Adipocyte (in vitro differentiated cells): ENCODE results near the gene NOC2L.

Experiments used
- DNase-seq: peaks from one replicate; pipeline ENCODE4 v3.0.0-alpha.2; 2015; ENCODE audit warnings: low read depth
- H3K27me3 ChIP-seq: replicated peaks from 2 replicates; pipeline ENCODE4 v1.7.0; 2013; ENCODE audit warnings: mild to moderate bottlenecking, low read length, moderate library complexity; ENCODE audit not compliant: control insufficient read depth, insufficient read depth
- H3K36me3 ChIP-seq: 2 replicates; pipeline ENCODE4 v1.7.0; 2013; ENCODE audit warnings: low read length, mild to moderate bottlenecking, moderate library complexity; ENCODE audit not compliant: control insufficient read depth, insufficient read depth, severe bottlenecking
- H3K4me1 ChIP-seq: 2 replicates; pipeline ENCODE4 v1.7.0; 2013; ENCODE audit warnings: mild to moderate bottlenecking, low read length, moderate library complexity; ENCODE audit not compliant: control insufficient read depth, insufficient read depth
- H3K4me3 ChIP-seq: 2 replicates; pipeline ENCODE4 v1.7.0; 2013; ENCODE audit warnings: mild to moderate bottlenecking, low read length, moderate library complexity
- H3K9ac ChIP-seq: 2 replicates; pipeline ENCODE4 v1.7.0; 2013; ENCODE audit warnings: mild to moderate bottlenecking, low read length, moderate library complexity
- H3K9me3 ChIP-seq: 2 replicates; pipeline ENCODE4 v1.7.0; 2013; ENCODE audit warnings: mild to moderate bottlenecking, low read length, moderate library complexity; ENCODE audit not compliant: control insufficient read depth

Gene NOC2L

DNA sequence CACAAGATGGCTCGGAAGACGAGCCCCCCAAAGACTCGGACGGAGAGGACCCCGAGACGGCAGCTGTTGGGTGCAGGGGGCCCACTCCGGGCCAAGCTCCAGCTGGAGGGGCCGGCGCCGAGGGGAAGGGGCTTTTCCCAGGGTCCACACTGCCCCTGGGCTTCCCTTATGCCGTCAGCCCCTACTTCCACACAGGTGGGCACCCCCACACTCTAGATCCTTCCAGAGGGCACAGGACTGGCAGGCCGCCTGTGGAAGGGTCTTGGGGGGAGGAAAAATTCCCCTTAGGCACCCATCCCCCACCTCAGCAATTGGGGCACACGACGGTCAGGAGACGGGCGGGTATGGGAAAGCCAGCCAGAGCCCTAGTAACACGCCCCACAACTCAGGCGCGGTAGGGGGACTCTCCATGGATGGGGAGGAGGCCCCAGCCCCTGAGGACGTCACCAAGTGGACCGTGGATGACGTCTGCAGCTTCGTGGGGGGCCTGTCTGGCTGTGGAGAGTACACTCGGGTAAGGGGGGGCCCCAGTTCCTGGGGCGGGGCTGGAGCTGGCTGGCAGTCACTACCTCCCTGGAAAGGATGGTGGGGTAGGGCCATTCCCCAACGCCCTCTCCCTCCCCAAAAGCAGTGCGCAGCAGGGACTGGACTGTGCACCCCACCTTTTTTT is 16.1 kb downstream of the NOC2L start:
- no peaks in the 10 kb centered on the region for H3K9me3 ChIP-seq
- peaks cover 22% of the 10 kb centered on the region for H3K36me3 ChIP-seq
- H3K4me3 ChIP-seq = peak overlapping the region; percentile 50
- H3K27me3 ChIP-seq = no peaks in the 10 kb centered on the region
- peaks cover 28% of the 10 kb centered on the region for H3K4me1 ChIP-seq
- DNase-seq = peak; percentile 33
- no peak overlapping the region for H3K9ac ChIP-seq

DNA sequence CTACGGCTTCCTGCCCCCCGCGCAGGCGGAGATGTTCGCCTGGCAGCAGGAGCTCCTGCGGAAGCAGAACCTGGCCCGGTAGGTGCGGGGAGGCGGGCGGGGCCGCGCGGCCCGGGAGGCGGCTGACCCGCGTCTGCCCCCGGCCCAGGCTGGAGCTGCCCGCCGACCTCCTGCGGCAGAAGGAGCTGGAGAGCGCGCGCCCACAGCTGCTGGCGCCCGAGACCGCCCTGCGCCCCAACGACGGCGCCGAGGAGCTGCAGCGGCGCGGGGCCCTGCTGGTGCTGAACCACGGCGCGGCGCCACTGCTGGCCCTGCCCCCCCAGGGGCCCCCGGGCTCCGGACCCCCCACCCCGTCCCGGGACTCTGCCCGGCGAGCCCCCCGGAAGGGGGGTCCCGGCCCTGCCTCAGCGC is 16.6 kb downstream of the NOC2L start:
- H3K36me3 ChIP-seq = peaks cover 16% of the 10 kb centered on the region
- no peaks in the 10 kb centered on the region for H3K27me3 ChIP-seq
- peak; percentile 23 for DNase-seq
- H3K9ac ChIP-seq = no peak overlapping the region
- peaks cover 28% of the 10 kb centered on the region for H3K4me1 ChIP-seq
- no peak overlapping the region for H3K4me3 ChIP-seq
- H3K9me3 ChIP-seq = no peaks in the 10 kb centered on the region

DNA sequence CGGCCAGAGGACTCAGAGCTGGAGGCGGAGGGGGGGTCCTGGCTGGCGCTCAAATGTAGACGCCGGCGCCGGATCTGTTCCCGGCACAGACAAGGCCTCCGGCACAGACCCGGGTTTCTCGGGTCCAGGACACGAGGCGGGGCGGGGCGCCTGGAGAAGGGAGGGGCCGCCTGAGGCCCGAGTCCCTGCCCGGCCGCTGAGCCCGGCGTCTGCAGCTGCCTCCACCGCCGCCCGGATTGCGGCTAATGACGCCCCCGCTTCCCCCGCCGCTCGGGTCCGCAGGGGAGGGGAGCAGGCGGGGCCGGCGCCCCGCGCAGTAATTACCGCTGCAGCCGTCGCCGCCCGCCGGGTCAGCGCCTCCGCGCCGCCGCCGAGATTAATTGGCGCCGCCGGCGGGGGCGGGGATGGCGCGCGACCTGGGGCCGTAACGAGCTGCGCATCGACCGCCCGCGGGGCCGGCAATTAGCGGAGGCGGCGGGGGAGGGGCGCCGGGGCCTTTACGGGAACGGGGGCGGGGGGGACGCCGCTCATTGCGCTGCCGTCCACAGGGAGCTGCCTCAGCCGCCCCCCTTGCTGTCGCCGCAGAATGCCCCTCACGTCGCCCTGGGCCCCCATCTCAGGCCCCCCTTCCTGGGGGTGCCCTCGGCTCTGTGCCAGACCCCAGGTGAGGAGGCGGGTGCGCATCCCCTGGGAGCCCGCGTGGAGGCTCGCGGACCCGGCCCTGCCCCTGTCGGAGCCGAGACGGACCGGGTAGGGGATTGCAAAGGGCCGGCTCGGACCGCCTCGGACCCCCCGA is 17.3 kb downstream of the NOC2L start:
- peak; percentile 91 for DNase-seq
- Histone ChIP-seq H3K9ac (peak overlapping the region; percentile 65), H3K36me3 (peaks cover 10% of the 10 kb centered on the region), H3K27me3 (no peaks in the 10 kb centered on the region), H3K9me3 (no peaks in the 10 kb centered on the region), H3K4me3 (no peak overlapping the region), H3K4me1 (peaks cover 28% of the 10 kb centered on the region)

DNA sequence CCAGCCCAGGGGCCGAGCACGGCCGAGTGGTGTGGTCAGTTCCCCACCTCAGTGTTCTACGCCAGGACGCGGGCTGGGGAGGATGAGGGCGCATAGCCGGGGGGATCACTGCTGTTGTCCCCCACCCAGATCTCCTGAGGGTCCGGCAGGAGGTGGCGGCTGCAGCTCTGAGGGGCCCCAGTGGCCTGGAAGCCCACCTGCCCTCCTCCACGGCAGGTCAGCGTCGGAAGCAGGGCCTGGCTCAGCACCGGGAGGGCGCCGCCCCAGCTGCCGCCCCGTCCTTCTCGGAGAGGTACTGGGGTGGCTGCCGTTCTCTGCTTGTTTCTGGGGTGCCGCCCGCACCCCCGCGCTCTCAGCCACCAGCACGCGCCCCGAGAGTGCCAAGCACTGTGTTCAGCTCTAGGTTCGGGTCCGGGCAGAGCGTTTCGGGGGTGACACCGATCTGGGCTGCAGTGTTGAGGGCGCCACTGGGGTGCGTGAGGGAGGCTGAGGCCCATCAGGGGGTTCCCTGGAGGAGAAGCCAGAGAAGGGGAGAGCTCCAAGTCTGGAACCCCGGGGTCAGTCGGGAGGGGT is 18.0 kb downstream of the NOC2L start:
- Histone ChIP-seq H3K36me3 (peaks cover 7% of the 10 kb centered on the region), H3K27me3 (no peaks in the 10 kb centered on the region), H3K4me3 (no peak overlapping the region), H3K9ac (peak overlapping the region; percentile 65), H3K4me1 (peaks cover 28% of the 10 kb centered on the region), H3K9me3 (no peaks in the 10 kb centered on the region)
- DNase-seq = no peak

DNA sequence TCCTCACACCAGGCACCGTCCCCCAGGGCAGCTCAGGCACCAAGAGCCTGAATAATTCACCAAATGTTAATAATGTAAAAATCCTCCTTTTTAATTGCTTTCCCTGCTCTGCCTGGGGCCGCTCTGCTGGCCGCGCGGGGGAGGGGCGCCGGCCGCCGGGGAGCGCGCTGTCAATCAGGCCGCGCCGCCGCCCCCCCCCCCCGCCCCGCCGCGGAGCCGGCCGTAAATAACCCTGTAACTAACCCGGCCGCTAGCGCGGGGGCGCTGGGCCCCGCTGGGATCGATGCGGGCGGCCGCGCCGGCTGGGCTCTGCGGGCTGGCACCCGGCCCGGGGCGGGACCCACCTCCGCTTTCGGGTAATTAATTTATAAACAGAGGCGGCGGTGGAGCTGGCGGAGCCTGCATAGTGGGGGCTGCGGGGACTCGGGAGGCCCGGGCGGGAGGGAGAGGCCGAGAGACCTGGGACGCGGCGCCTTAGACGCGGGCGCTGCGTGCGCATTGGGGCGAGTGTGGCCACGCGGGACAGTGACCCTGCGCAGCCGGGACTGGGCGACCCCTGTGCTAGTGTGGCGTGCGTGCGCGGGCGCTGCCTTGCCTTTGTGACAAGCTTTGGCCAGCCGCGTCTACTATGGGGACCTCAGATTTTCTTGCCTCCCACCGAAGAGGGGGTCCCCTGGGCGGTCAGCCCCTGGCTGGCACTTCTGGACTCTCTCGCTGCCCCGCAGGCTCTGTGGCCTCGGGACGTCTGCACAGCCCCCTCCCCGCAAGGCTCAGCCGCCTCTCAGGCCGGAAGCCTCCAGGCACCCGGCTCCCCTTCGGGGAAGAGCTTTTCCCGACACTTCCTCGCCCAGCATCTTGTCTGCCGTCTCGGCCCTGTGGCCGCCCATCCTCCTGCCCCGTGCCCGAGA is 18.7 kb downstream of the NOC2L start:
- Histone ChIP-seq H3K4me1 (peaks cover 30% of the 10 kb centered on the region), H3K27me3 (no peaks in the 10 kb centered on the region), H3K9ac (peak overlapping the region; percentile 65), H3K36me3 (peaks cover 4% of the 10 kb centered on the region), H3K9me3 (no peaks in the 10 kb centered on the region), H3K4me3 (peak overlapping the region; percentile 37)
- DNase-seq = peak; percentile 89

DNA sequence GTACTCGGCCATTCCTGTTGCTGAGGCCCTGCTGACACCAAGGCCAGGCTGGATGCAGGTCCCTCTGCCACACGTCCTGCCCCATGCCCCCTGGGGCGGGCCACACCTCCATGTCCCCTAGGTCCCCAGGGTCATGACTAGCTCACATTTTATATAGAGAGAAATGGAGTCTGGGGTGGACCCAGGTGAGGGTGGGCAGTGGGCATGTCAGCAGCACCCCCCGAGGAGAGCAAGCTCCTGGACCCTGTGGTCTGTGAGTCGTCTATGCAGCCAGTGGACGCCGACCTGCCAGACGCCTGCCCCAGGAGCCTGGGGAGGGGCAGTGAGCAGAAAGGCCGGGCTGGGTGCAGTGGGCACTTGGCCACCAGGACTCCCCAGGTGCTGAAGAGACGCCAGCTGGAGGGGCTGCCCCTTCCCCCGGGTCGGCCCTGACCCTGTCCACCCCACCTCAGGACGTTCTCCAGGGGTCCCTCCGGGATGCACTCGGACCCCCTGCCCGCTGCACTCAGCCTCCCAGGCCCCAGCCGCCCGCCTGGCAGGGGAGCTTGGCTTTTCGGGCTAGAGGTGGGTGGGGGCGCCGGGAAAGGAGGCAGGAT is 19.4 kb downstream of the NOC2L start:
- H3K4me1 ChIP-seq = peaks cover 33% of the 10 kb centered on the region
- H3K27me3 ChIP-seq = no peaks in the 10 kb centered on the region
- no peaks in the 10 kb centered on the region for H3K9me3 ChIP-seq
- H3K36me3 ChIP-seq = no peaks in the 10 kb centered on the region
- H3K9ac ChIP-seq = no peak overlapping the region
- DNase-seq = no peak
- no peak overlapping the region for H3K4me3 ChIP-seq

DNA sequence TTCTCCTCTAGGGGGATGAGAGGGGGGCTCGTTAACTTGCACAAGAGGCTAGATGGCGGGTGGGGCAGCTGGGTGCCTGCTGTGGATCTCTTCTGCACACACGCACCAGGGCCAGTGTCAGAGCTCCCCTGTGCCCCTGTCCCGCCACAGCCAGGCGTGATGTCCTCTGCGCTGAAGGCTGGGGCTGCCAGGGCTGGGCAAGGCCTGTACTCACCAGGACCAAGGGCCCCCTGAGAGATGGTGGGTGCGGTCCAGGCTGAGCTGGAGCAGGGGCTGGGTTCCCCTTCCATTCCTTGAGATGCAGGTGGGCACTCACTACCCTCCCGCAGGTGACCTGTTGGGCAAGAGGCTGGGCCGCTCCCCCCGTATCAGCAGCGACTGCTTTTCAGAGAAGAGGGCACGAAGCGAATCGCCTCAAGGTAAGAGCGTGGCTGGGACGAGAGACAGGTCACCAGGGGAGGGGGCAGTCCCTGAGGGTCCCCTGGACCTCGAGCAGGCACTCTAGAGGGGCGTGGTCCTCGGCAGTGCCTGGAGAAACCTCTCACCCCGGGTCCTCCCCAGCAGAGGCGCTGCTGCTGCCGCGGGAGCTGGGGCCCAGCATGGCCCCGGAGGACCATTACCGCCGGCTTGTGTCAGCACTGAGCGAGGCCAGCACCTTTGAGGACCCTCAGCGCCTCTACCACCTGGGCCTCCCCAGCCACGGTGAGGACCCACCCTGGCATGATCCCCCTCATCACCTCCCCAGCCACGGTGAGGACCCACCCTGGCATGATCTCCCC is 20.2 kb downstream of the NOC2L start:
- Histone ChIP-seq H3K9me3 (no peaks in the 10 kb centered on the region), H3K36me3 (no peaks in the 10 kb centered on the region), H3K4me3 (no peak overlapping the region), H3K4me1 (peaks cover 32% of the 10 kb centered on the region), H3K27me3 (no peaks in the 10 kb centered on the region), H3K9ac (no peak overlapping the region)
- peak; percentile 22 for DNase-seq

DNA sequence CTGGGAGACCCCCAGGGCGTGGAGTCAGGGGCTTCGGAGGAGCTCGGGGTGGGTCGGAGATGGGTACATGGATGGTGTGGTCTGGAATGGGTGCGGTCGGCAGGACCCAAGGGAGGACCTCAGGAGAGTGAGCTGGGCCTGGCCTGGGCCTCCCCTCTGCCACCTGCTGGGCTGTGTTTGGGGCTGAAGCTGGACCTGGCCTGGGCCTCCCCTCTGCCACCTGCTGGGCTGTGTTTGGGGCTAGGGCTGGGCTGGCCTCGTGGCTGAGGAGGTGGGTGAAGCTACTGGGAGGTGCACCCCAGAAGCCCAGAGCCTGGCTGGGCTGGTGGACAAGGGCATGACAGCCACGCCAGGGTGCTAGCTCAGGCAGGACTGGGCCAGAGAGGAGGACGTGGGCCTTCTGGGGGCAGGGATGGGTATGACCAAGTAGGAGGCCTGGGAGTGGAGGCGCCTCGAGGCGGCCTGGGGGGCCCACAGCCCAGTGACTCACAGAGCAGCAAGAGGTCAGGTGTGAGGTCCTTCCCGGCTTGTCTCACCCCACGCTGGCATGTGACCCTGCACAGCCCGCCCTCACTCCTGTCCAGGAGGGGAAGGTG is 20.9 kb downstream of the NOC2L start:
- DNase-seq = peak; percentile 50
- no peak overlapping the region for H3K4me3 ChIP-seq
- no peaks in the 10 kb centered on the region for H3K36me3 ChIP-seq
- H3K9ac ChIP-seq = no peak overlapping the region
- peaks cover 28% of the 10 kb centered on the region for H3K4me1 ChIP-seq
- H3K27me3 ChIP-seq = no peaks in the 10 kb centered on the region
- no peaks in the 10 kb centered on the region for H3K9me3 ChIP-seq

DNA sequence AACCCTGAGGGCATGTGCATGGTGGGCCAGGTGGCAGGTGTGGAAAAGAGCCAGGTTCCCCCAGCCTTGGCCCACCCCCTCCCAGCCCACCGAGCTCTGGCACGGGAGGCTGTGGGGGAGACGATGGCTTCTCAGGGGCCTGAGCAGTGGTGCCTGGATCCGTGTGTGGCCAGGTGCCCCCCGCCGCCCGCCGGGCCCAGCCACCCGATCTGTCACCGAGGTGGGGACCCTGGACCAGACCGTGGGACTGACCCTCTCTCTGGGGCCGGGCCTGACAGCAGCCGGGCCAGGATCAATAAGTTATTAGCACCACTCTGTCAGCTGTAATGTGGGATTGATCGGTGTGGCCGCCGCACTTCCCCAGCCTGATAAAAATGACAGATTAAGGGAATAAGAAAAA is 21.5 kb downstream of the NOC2L start:
- H3K36me3 ChIP-seq = no peaks in the 10 kb centered on the region
- H3K27me3 ChIP-seq = no peaks in the 10 kb centered on the region
- peaks cover 23% of the 10 kb centered on the region for H3K4me1 ChIP-seq
- H3K9me3 ChIP-seq = no peaks in the 10 kb centered on the region
- H3K4me3 ChIP-seq = no peak overlapping the region
- no peak overlapping the region for H3K9ac ChIP-seq
- DNase-seq = no peak
